AG20443 (cell line): Measurements from ENCODE around the gene KICS2.
"Not testable (repeated sequence)": the region's sequence is repeated elsewhere in the genome, so short reads cannot be mapped to it uniquely, and the experiment has no call there.

Experiments
- DNase-seq: peaks from one replicate; pipeline ENCODE4 v3.0.0; 2012; ENCODE audit warnings: low spot score, mixed read lengths

Gene KICS2

DNA sequence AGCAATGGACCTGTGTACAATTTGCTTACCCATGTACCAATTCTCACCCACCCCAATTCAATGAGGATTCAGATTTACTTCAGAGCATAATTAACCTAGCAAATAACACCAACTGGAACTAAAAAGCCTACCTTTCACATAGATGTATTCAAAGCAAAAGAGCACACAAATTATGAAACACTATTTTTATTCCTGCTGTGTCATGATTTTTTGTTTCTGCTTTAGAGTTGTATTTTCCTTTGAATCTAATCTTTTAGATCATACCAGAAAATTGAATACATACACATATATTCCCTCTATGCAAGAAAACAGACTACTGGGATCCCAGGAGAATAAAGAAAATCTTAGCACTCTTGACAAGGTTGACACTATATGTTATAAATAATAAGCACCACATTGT lies 5.9 kb downstream of the KICS2 start:
- no peak for DNase-seq

DNA sequence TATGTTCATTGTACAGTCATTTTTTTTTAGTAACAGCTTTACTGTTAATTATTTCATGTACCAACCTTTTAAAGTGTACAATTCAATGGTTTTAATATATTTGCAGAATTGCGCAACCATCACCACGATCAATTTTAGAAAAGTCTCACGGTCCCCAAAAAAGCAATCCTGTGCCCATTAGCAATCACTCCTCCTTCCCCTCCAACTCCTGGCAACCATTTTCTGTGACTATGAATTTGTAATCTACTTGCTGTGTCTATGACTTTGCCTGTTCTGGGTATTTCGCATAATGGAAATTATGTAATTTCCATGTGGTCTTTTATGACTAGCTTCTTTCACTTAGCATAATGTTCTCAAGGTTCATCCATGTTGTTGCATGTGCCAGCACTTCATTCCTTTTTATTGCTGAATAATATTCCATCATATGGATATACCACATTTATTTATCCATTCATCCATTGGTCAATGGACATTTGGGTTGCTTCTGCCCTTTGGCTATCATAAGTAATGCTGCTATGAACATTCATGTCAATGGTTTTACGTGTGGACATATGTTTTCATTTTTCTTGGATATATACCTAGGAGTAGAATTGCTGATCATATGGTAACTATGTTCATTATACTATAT lies 9.9 kb downstream of the KICS2 start:
- no peak for DNase-seq

DNA sequence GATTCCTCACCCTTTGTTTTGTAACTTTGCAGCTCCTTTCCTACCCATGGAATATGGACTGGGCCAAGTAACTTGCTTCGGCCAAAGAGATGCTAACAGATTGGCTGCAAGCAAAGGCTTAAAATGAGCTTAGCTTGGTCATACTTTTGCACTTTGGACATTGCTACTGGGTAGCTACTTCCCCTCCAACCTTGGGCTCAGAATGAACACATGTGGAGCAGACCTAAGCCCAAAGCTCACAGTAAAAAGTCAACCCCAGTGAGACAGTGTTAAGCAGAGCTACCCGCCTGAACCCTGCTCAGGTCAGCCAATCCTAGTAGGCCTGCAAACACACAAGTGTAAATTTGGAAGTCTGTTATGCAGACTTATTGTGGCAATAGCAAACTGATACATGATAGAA lies 14.6 kb downstream of the KICS2 start:
- no peak for DNase-seq

DNA sequence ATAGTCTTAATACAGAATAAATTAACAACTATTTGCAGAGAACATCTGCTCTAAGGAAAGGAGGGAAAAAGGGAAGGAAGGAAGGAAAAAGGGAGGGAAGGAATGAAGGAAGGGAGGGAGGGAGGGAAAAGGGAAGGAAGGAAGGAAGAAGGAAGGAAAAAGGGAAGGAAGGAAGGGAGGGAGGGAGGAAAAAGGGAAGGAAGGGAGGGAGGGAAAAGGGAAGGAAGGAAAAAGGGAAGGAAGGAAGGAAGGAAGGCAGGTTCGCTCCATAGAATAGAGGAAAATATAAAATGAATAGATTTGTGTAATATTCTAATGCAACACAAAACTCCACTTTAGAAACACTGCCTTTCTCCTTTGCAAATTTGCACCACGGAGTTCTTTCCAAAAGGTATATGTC lies 16.6 kb downstream of the KICS2 start:
- DNase-seq = no peak

DNA sequence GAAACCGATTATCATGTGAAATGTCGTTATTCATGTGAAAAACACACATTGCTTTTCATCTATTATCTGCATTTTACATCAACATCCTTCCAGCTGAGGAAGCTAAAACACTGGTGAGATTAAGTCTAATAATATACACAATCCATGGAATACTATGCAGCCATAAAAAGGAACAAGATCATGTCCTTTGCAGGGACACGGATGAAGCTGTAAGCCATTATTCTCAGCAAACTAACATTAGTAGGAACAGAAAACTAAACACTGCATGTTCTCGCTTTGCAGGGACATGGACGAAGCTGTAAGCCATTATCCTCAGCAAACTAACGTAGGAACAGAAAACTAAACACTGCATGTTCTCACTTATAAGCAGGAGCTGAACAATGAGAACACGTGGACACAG lies 18.3 kb downstream of the KICS2 start:
- DNase-seq = no peak

DNA sequence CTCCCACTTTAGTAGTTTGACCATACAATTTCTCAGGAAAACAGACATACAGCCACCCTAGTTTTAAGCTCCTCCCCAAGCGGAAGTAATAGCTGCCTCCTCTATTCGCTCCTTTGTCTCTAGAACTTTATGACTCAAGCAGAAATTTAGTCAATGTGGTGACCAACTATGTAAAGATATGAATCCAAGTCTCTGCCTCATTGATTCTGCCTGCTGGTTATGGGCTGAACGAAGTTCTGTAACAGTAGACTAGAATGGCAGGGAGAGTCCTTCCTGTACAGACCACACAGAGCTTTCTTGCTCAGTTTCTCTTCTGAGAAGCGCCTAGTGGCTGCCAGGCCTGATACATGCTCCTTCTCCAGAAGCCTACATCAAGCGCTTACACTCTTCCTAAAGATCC lies 19.1 kb downstream of the KICS2 start:
- no peak for DNase-seq

DNA sequence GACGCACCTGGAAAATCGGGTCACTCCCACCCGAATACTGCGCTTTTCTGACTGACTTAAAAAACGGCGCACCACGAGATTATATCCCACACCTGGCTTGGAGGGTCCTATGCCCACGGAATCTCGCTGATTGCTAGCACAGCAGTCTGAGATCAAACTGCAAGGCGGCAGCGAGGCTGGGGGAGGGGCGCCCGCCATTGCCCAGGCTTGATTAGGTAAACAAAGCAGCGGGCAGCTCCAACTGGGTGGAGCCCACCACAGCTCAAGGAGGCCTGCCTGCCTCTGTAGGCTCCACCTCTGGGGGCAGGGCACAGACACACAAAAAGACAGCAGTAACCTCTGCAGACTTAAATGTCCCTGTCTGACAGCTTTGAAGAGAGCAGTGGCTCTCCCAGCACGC lies 26.3 kb downstream of the KICS2 start:
- not testable (repeated sequence) for DNase-seq

DNA sequence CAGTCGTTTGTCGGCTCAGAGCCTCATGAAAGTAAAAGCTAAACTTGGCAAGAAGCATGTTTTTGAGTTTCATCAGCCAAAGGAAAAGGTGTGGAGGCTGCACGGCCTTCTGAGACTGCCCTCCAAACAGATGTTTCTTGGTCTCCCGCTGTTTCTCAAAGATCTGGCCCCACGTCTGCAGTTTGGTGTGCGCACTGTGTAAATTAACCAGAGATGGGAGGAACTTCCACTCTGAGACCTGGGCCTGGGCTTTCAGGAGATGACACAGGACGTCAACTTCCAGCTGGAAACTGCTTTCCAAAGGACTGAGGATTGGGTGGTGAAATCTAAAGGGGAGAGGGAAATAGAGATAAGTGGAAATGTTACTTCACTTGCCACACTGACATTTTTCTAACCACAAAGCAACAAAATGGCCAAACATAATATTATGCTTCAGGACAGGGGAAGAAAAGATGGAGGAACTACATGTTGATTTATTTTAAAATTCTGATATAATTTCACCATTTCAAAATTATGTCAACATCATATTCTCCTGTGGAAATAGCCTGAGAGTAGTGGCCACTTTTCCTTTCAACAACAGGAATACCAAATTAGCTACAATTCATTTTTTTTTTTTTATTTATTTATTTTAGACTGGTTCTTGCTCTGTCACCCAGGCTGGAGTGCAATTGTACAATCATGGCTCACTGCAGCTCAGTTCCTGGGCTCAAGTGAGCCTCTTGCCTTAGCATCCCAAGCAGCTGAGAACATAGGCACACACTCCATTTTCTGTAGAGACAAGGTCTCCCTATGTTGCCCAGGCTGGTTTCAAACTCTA lies 27.6 kb downstream of the KICS2 start:
- DNase-seq = no peak

DNA sequence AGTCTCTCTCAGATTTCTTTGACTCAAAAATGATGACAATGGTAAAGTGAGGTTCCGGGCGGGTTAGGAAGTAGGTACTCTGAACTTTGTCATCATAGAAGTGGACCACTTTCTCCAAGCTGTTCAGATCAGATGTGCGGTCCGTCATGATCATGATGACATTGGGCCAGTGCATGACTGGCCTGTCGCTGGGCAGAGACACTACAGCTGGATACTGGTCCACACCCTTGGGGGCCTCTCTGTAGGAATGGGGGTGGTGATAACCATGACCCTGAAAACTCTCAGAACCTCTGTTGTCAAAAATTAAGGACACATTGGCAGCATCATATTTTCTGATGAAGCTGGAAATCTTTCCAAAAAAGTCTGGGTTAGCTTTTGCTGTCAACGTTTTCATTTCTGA lies 28.2 kb downstream of the KICS2 start:
- DNase-seq = no peak

DNA sequence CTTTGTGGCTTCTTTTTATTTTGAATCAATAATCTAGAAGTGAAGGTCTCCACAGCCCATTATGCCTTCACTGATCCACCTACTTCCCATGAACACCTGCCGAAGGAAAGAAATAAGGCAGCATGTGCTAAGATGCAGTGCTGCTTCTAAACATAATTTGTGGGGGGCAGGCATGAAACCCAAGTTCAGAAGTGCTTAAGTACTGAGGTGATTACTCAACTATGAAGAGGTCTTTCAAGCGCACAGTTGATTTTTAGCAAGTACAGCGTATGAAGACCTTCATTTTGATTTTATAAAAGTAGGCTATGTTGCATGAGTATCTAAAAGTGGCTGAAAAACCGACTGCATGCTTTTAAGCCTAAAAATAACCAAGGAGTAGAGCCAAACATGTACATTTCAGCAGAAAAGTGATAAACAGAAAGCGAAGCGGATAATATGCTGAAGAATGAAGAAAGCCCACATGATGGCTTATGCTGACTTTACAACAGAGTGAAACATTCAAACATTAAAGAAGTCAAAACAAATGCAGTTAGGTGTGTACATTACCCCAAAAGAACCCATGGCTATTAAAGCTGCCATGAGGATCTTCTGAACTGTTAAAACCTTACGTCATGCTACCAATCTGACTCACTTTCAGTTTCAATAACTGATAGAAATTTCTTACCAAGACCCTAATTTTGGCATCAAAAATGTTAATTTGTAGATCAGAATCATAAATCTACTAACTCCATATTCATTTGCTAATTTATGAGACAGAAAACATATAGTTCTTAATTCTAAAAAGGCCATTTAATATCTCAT lies 29.3 kb downstream of the KICS2 start:
- DNase-seq = no peak

DNA sequence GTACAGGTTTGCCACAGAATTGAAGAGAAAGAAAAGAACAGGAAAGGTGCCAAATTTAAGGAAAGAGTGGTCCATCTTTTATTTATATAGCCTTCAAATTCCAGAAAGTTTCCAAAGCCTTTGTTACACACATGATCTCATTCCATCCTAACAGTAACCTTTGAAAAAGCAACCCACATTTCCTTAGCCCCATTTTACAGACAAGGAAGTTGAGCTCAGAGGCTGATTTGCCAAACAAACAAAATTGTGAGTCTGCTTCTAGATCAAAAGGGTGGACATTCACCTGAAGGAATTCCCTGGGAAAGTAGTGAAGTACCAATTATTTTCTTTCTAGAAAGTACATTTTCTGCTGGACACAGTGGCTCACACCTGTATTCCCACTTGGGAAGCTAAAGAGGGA lies 32.0 kb downstream of the KICS2 start:
- DNase-seq = no peak

DNA sequence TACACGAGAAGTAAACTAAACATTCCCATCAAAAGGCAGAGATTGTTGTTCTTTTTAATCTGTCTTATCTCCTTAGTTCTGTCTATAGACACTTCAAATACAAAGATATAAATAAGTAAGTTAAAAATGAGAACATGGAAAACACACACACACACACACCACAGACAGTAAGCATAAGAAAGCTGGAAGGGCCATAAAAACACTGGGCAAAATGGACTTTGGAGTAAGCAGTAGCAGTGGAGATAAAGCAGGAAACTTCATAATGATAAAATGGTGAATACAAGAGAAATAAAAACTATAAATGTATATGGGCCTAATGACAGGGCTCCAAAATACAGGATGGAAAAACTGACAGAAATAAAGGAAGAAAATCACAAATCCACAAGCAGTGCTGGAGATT lies 32.6 kb downstream of the KICS2 start:
- no peak for DNase-seq

DNA sequence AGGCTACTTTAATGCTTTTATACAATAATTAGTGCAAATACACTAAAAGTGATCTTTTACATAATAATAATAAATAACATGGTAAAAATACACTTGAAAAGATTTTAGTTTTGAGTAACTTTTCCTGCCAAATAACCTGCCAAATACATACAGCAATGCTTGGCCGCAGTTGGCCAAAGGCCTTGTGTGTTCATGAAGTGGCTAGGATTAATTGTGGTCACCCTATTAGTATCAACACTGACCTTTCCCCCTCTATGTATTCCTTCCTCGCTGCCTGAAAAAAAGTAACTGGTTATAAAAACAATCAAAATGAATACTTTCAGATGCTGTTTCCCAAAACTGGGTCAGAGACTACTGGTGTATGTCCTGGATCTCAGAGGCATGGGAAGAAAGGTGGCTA lies 34.3 kb downstream of the KICS2 start:
- DNase-seq = no peak

DNA sequence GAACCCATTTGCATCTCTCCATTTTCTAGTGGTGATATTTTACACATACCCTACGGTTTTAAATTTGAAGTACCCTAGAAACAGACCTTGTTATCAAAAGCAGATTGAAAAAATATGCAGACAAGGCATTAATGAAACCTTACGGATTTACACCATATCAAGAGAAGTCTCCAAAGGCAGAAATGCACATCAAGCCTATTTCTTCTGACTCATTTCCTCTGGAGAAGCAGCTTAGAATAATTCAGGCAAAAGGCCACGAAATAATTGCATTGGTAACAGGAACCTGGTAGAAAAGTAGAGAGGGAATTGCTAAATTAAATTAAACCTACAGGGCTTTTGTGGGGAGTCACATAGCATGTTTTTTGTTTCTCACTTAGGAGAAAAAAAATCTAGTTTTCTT lies 34.7 kb downstream of the KICS2 start:
- peak; percentile 43 for DNase-seq

DNA sequence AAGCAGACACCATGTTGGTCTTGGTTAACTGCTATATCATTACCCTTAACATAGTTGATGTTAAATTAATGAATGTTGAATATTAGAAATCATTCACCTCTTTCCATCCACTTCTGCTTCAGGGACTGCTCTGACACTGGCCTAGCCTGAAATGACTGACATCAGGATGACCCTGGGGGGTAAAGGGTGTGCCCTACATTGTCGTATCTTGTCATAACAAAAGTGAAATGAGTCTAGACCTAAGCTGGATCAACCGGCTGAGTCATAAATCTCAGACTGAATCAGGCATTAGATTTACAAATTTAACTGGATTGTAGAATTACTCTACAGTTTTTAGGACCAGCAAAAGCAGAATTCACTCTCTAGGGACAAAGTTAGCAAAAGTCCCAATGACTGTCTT lies 35.3 kb downstream of the KICS2 start:
- DNase-seq = no peak

DNA sequence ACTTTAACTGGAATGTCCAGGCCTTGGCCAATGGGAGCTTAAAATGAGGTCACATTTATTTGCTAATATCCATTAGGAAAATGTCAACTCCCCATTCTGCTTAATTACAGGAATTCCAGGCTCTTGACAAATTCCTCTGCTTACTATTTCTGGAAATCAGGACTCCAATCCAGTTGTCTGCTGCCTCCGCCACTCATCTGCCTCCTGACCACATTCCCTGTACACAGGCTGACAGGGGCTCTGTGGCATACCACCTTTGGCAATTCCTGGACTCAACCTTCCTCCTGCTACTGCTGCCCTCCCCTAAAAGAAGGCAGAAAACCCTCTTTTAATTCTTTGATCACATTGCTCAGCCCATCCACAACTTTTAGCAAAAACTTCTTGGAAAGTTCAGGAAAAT lies 37.9 kb downstream of the KICS2 start:
- DNase-seq = no peak

DNA sequence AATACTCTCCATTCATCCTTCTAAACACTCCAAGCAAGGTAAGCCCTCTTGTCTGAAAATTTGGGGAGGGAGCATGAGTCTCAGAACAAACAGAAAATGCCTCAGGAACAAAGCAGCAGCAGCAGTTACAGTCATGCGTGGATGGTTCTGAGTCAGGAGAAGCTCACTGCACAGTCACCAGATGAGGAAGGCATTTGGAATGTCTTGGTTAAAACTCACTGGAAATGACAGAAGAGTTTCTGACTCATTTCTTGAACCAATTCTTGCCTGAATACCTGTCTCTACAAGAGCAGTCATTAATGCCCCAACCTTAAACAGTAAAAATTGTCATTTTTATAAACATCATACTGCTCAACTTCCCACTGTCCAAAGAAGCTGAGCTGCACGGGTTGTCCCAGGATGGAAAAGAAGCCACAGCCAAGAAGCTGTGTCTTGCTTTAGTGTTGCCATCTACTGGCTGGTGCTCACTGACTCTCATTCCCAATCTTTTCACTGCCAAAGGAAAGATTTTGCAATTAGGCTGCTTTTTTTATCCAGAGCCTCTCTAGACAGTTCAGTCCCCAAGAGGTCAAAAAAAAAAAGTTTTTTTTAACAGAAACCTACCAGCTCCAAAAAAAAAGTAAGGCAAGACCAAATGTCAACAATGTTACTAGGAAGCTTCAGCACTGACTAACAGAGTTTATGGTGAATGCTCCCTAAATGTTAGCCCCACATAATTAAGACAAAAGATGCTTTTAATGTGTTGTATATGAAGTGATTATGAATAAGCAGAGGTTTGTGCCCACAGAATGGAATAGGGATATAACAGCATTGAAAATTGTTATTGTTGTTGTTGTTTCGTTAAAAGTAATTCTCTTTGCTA lies 40.4 kb downstream of the KICS2 start:
- peak; percentile 86 for DNase-seq

DNA sequence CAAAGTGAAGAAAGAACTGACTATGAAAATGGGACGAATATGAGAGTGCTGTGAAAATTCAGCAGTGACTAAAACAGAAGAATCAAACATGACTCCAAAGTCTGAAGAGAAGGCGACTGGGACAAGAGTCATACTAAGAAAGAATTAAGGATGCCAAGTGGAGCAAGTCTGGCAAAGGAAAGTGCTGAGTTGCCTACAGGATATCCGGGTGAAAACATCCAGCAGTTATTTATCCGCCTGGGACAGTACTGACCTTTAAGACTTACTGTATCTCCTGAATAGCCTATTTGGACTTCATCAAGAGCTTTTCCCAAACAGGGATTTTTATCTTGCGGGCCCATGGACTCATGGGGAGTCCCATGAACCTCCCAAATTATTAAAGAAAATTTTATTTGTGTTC lies 41.1 kb downstream of the KICS2 start:
- DNase-seq = peak; percentile 55

DNA sequence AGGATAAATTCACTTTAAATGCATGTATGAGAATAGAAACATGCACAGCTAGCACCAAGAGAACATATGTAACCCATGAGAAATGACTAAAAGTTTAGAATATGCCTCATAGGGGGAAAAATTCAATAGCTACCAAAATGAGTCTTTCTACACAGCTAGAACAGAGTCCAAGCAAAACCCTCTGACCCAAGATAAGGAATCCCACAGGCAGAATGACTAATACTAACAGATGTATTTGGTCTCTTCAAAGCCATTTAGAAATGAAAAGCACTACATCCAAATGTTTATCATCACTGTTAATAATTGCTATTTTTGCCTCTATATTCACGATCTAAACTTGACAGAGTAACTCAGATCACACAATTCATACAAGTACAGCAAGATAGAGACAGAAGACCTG lies 44.0 kb downstream of the KICS2 start:
- peak; percentile 62 for DNase-seq

DNA sequence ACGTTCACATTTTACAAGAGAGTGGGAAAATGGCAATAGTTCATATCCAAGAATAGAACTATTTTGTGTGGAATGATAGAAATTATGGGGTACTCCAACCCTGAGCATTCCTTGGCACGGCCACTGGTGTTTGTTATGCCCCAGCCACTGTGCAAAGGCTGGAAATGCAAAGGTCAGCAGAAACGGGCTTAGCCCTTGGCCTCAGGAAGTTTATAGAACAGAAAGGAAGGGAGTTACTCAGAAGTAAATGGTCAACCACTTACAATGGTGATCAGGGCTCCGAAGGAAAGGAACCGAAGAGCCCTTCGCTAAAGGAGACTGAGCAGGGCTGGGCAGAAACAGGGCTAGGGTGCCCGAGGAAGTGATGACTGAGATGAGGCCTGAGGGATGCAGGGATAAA lies 45.1 kb downstream of the KICS2 start:
- no peak for DNase-seq

DNA sequence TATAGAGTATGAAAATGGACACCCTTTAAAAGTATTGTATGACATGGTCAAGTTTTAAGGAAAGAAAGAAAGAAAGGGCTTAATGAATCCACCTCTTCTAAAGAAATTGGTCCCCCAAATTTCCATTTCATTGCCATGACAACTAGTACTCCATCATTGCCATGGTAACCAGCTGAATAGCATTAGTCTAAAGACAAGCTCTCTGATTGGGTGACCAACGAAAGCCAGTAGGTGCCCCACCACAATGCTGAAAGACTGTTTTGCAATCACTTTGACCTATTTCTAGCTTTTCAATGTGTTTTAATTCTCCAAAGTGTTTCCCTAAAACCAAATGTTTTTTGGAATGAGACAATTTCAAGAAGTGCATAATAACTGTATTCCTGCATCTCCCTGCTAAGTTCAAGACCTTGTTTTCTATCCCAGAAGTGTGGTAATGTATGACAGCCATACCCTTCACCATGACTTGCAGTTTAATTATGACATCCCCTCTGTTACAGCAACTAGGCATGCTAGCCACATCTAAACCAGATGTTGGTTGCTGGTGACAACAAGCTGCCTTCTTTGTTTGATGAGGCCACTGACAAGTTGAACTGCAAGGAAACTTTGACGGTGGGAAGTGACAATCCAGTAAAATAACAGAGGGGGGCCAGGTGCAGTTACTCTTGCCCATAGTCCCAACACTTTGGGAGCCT lies 46.7 kb downstream of the KICS2 start:
- DNase-seq = peak; percentile 30

DNA sequence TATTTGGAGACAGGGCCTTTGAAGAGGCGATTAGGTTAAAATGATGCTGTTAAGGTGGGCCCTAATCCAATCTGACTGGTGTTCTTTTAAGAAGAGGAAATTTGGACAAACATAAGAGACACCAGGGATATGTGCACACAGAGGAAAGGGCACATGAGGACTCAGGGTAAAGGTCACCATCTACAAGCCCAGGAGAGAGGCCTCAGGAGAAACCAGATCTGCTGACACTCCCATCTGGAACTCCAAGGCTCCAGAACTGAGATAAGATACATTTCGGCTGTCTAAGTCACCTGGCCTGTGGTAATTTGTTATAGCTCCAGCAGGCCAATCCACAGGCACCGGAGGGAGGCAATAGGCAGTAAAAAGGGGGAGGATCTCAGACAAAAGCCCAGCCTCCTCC lies 48.6 kb downstream of the KICS2 start:
- no peak for DNase-seq
